Activated CD8-positive, alpha-beta T cell treated with anti-CD3 and anti-CD28 coated beads for 36 hours (primary cell): Measurements from ENCODE around the gene ZNF366. TPM values are rescaled to one million over a fixed set of nuclear protein-coding genes. Genes with fewer than 3 reads are reported as not detected.

Source experiments
- ATAC-seq: fragments of 200-7000 bp; cut with Tn5 transposase; one replicate; pipeline ENCODE4 v1.10.0; 2021; ENCODE audit warnings: mild to moderate bottlenecking, moderate library complexity
- CTCF ChIA-PET: fragments of 350-600 bp; sonication (Branson Sonifier 250); formaldehyde crosslinking; loops from one replicate; lab custom pipeline; 2021; ENCODE audit warnings: antibody characterized with exemption; lab: Charles Lee
- POLR2A ChIA-PET: fragments of 350-600 bp; sonication (Branson Sonifier 250); formaldehyde crosslinking; loops from one replicate; lab custom pipeline; 2021; ENCODE audit warnings: antibody characterized with exemption; lab: Charles Lee
- DNase-seq: peaks from one replicate; pipeline ENCODE4 v3.0.0-alpha.2; 2020
- H3K27ac Mint-ChIP-seq: one replicate; pipeline ENCODE4 v1.8.0; 2021; ENCODE audit warnings: mild to moderate bottlenecking, mixed read lengths
- H3K27me3 Mint-ChIP-seq: one replicate; pipeline ENCODE4 v1.8.0; 2021; ENCODE audit warnings: mixed read lengths
- H3K36me3 Mint-ChIP-seq: one replicate; pipeline ENCODE4 v1.8.0; 2021; ENCODE audit warnings: low read depth, mixed read lengths
- H3K4me1 Mint-ChIP-seq: one replicate; pipeline ENCODE4 v1.8.0; 2021; ENCODE audit warnings: low read depth, mixed read lengths
- H3K4me3 Mint-ChIP-seq: one replicate; pipeline ENCODE4 v1.8.0; 2021; ENCODE audit warnings: mild to moderate bottlenecking, moderate library complexity, mixed read lengths
- H3K9me3 Mint-ChIP-seq: one replicate; pipeline ENCODE4 v1.8.0; 2021; ENCODE audit warnings: mixed read lengths
- CTCF ChIP-seq: fragments of 200-600 bp; IDR thresholded peaks from one replicate; pipeline ENCODE4 v1.8.0; 2022; ENCODE audit warnings: antibody characterized with exemption, mild to moderate bottlenecking
- intact Hi-C: fragments of 100-400 bp; cut with micrococcal nuclease; formaldehyde crosslinking; loops from one replicate; pipeline ENCODE4 v1.10.0; 2022
- total RNA-seq, 2 experiments: library from RNA; stranded (reverse); gene quantifications; one replicate each; pipeline ENCODE4 v1.2.3, GENCODE V29; 2021

The ZNF366 gene
- total RNA-seq, 2 experiments from 2014 or later, result not detected

DNA sequence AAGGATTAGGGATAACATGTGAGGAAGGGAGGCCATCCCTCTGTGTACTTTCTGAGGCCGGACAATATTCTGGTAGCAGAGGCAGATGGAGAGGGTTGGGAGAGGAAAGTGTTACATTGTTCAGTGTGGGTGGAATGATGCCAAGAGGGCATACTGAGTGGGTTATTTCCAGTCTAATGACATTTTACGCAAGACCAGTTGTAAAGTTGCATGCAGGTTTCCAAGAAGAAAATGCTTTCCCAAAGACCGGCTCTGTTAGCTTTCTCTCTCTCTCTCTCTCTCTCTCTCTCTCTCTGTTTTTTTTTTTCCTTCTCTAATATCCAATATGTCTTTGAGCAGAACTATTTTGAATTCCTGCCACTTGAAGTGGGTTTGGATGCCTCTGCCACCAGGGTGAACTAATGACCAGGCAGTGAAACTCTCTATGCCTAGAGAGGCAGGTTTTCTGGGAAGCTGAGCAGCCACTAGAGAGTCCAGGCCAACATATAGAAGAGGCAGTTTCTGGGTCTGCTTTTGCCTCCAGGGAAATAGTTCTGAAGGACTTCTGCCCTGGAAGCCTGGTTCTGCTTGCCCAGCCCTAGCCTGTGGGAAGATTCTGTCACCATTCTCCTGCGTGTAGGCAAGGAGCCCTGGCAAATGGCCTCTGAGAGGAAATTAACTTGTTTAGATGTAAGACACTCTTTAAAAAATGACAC is 24.4 kb upstream of the ZNF366 start:
- ATAC-seq (no peak), DNase-seq (no peak)
- no peak for TF ChIP-seq CTCF
- H3K27ac Mint-ChIP-seq, result no peak overlapping the region
- intact Hi-C loops, result no loop called here
- CTCF ChIA-PET, result no interaction called here
- no peaks in the 10 kb centered on the region for H3K36me3 Mint-ChIP-seq
- no peaks in the 10 kb centered on the region for H3K4me1 Mint-ChIP-seq
- peaks cover 16% of the 10 kb centered on the region for H3K27me3 Mint-ChIP-seq
- POLR2A ChIA-PET, result no interaction called here
- H3K4me3 Mint-ChIP-seq, result no peak overlapping the region
- H3K9me3 Mint-ChIP-seq, result peaks cover 5% of the 10 kb centered on the region

GRCh38 chr5:72530196-72530595 is 23.0 kb upstream of the ZNF366 start:
- DNase-seq (no peak), ATAC-seq (no peak)
- H3K4me3 Mint-ChIP-seq, result no peak overlapping the region
- no peak for TF ChIP-seq CTCF
- H3K36me3 Mint-ChIP-seq, result no peaks in the 10 kb centered on the region
- no peaks in the 10 kb centered on the region for H3K4me1 Mint-ChIP-seq
- H3K27me3 Mint-ChIP-seq, result peaks cover 10% of the 10 kb centered on the region
- H3K9me3 Mint-ChIP-seq, result peaks cover 5% of the 10 kb centered on the region
- intact Hi-C loops, result no loop called here
- H3K27ac Mint-ChIP-seq, result no peak overlapping the region
- CTCF ChIA-PET, result no interaction called here
- POLR2A ChIA-PET, result no interaction called here

GRCh38 chr5:72529383-72529782 is 22.2 kb upstream of the ZNF366 start:
- no peak overlapping the region for H3K27ac Mint-ChIP-seq
- ChIA-PET POLR2A (no interaction called here), CTCF (no interaction called here)
- DNase-seq, result no peak
- no peaks in the 10 kb centered on the region for H3K4me1 Mint-ChIP-seq
- intact Hi-C loops, result no loop called here
- H3K4me3 Mint-ChIP-seq, result no peak overlapping the region
- H3K36me3 Mint-ChIP-seq, result no peaks in the 10 kb centered on the region
- peaks cover 7% of the 10 kb centered on the region for H3K27me3 Mint-ChIP-seq
- TF ChIP-seq CTCF, result no peak
- ATAC-seq, result no peak
- peaks cover 5% of the 10 kb centered on the region for H3K9me3 Mint-ChIP-seq

DNA sequence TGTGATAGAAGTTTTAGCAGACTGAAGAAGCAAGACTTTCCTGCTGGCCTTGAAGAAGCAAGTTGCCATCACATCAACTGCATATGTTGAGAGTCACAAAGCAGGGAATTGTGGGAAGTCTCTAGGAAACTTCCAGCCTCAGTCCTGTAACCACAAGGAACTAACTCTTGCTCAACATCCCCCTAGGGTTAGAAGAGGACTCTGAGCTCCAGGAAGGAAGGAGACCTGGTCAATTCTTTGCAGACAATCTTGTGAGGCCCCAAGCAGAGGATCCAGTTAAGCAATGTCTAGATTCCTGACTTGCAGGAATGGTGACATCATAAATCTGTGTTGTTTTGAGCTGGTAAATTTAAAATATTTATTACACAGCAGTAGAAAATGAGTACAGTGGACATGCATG is 18.6 kb upstream of the ZNF366 start:
- H3K4me1 Mint-ChIP-seq, result no peaks in the 10 kb centered on the region
- ChIA-PET POLR2A (no interaction called here), CTCF (no interaction called here)
- no peaks in the 10 kb centered on the region for H3K36me3 Mint-ChIP-seq
- DNase-seq (no peak), ATAC-seq (no peak)
- TF ChIP-seq CTCF, result no peak
- H3K27ac Mint-ChIP-seq, result no peak overlapping the region
- no peaks in the 10 kb centered on the region for H3K9me3 Mint-ChIP-seq
- intact Hi-C loops, result no loop called here
- peaks cover 4% of the 10 kb centered on the region for H3K27me3 Mint-ChIP-seq
- H3K4me3 Mint-ChIP-seq, result no peak overlapping the region

DNA sequence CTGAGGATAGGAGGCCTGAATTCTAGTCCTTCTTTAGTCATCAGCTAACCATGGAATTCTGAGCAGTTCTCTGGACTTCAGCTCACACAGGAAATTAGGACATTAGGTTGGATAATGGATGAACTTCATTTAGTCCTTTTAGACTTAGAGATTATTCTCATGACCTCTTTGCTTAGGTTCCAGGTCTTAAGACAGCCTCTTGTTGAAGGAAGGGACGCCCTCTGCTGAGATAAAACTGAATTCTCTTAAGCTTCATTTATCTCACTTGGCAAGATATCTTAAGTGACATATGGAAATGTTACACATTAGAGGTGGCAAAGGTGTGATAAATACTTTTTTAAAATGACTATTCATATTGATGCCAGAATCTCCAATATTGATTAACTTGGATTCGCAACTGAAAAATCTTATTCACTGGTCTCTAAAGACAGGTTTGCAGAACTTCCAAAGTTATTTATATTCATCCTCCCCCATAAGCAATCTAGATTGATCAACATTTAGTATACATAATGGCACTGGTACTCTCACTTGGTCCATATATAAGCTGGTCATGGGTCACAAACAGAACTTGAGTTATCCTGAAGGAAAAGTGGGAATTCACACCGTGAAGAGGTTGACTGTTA is 16.9 kb upstream of the ZNF366 start:
- ATAC-seq, result no peak
- peaks cover 4% of the 10 kb centered on the region for H3K27me3 Mint-ChIP-seq
- H3K4me1 Mint-ChIP-seq, result no peaks in the 10 kb centered on the region
- TF ChIP-seq CTCF, result peak; percentile 18
- CTCF ChIA-PET, result interaction anchor here (0.7 to 2.5 kb wide), 12 partner anchors 11 to 167 kb away, joined by 3 to 11 read pairs (median 4); no protein-coding TSS in a partner anchor
- H3K36me3 Mint-ChIP-seq, result no peaks in the 10 kb centered on the region
- H3K4me3 Mint-ChIP-seq, result no peak overlapping the region
- POLR2A ChIA-PET, result no interaction called here
- DNase-seq, result no peak
- H3K27ac Mint-ChIP-seq, result no peak overlapping the region
- H3K9me3 Mint-ChIP-seq, result no peaks in the 10 kb centered on the region
- intact Hi-C loops, result no loop called here
